IMR-90 (cell line): ENCODE measurements around the gene OLFML1. TPM values are rescaled to one million over a fixed set of nuclear protein-coding genes. Genes with fewer than 3 reads are reported as not detected.

ENCODE experiments used
- ATAC-seq: fragments of 200-7000 bp; cut with Tn5 transposase; 2 replicates; pipeline ENCODE4 v1.9.1; 2020; ENCODE audit warnings: low read depth, mild to moderate bottlenecking, moderate library complexity
- BruUV-seq: library from RNA; stranded (reverse); fragments of 400-500 nt; replicated peaks from 2 replicates; lab custom pipeline; 2021; lab: Mats Ljungman, UMichigan
- CTCF ChIA-PET: fragments of 300-600 bp; formaldehyde crosslinking; extraction: SDS; loops from one replicate; lab custom pipeline; 2021; ENCODE audit warnings: antibody characterized with exemption; lab: Yijun Ruan, JAX
- POLR2A ChIA-PET: fragments of 300-600 bp; sonication (Branson Sonifier 250); formaldehyde crosslinking; loops from one replicate; lab custom pipeline; 2022; ENCODE audit warnings: antibody characterized with exemption; ENCODE audit not compliant: unreplicated experiment; lab: Charles Lee
- DNase-seq: peaks from one replicate; pipeline ENCODE4 v3.0.0; 2013
- H2AFZ ChIP-seq: replicated peaks from 2 replicates; pipeline ENCODE3; 2013; ENCODE audit warnings: low read length, mild to moderate bottlenecking; ENCODE audit not compliant: poor library complexity
- H2AK5ac ChIP-seq: 2 replicates; pipeline ENCODE4 v1.6.1; 2013; ENCODE audit warnings: low read depth, low read length, inconsistent platforms
- H2AK9ac ChIP-seq: replicated peaks from 2 replicates; pipeline ENCODE3; 2013; ENCODE audit warnings: mild to moderate bottlenecking, low read depth, low read length, moderate library complexity; ENCODE audit not compliant: poor library complexity
- H2BK120ac ChIP-seq: 2 replicates; pipeline ENCODE4 v1.6.1; 2013; ENCODE audit warnings: low read depth, low read length, inconsistent platforms
- H2BK15ac ChIP-seq: 3 replicates; pipeline ENCODE4 v1.6.1; 2013; ENCODE audit warnings: low read depth, low read length, inconsistent platforms
- H2BK20ac ChIP-seq: 2 replicates; pipeline ENCODE4 v1.6.1; 2013; ENCODE audit warnings: low read depth, mild to moderate bottlenecking, inconsistent platforms, low read length, moderate library complexity
- H2BK5ac ChIP-seq: 2 replicates; pipeline ENCODE4 v1.6.1; 2013; ENCODE audit warnings: mild to moderate bottlenecking, low read depth, low read length, inconsistent platforms; ENCODE audit not compliant: poor library complexity, severe bottlenecking
- H3K14ac ChIP-seq: replicated peaks from 2 replicates; pipeline ENCODE4 v1.6.1; 2013; ENCODE audit warnings: low read depth, low read length, inconsistent platforms
- H3K18ac ChIP-seq: 2 replicates; pipeline ENCODE4 v1.6.1; 2013; ENCODE audit warnings: low read depth, low read length, control low read depth
- H3K23ac ChIP-seq: 2 replicates; pipeline ENCODE4 v1.6.1; 2013; ENCODE audit warnings: low read depth, low read length, inconsistent platforms
- H3K27ac ChIP-seq: 2 replicates; pipeline ENCODE4 v1.5.1; 2013; ENCODE audit warnings: mild to moderate bottlenecking, control low read depth, low read length; ENCODE audit not compliant: insufficient read depth
- H3K27me3 ChIP-seq: 2 replicates; pipeline ENCODE4 v1.6.1; 2013; ENCODE audit warnings: low read length; ENCODE audit not compliant: control insufficient read depth, insufficient read depth
- H3K36me3 ChIP-seq: 2 replicates; pipeline ENCODE4 v1.6.1; 2013; ENCODE audit warnings: low read length, mixed read lengths; ENCODE audit not compliant: control insufficient read depth, insufficient read depth
- H3K4ac ChIP-seq: 2 replicates; pipeline ENCODE4 v1.6.1; 2013; ENCODE audit warnings: low read depth, low read length, inconsistent platforms
- H3K4me1 ChIP-seq: 2 replicates; pipeline ENCODE4 v1.6.1; 2013; ENCODE audit warnings: low read length, mixed read lengths; ENCODE audit not compliant: control insufficient read depth, insufficient read depth
- H3K4me2 ChIP-seq: 2 replicates; pipeline ENCODE4 v1.6.1; 2013; ENCODE audit warnings: low read depth, mild to moderate bottlenecking, control low read depth, low read length, moderate library complexity
- H3K4me3 ChIP-seq: 2 replicates; pipeline ENCODE4 v1.5.1; 2013; ENCODE audit warnings: low read depth, mild to moderate bottlenecking, control low read depth, low read length, moderate library complexity; ENCODE audit not compliant: insufficient read depth
- H3K56ac ChIP-seq: 2 replicates; pipeline ENCODE4 v1.6.1; 2013; ENCODE audit warnings: low read length, inconsistent platforms; ENCODE audit not compliant: insufficient read depth; ENCODE audit errors: extremely low read depth
- H3K79me1 ChIP-seq, 2 experiments: 2 replicates each; pipeline ENCODE4 v1.6.1; 2013; ENCODE audit warnings: low read length in 2 of 2, inconsistent platforms in 1 of 2, low read depth in 1 of 2
- H3K9ac ChIP-seq: 2 replicates; pipeline ENCODE4 v1.6.1; 2013; ENCODE audit warnings: low read depth, low read length, control low read depth
- H3K9me1 ChIP-seq: 2 replicates; pipeline ENCODE4 v1.6.1; 2013; ENCODE audit warnings: low read length, inconsistent platforms; ENCODE audit not compliant: insufficient read depth
- H3K9me3 ChIP-seq: 2 replicates; pipeline ENCODE4 v1.6.1; 2013; ENCODE audit warnings: low read length; ENCODE audit not compliant: control insufficient read depth, insufficient read depth
- H4K20me1 ChIP-seq: 2 replicates; pipeline ENCODE4 v1.6.1; 2013; ENCODE audit warnings: low read length, inconsistent platforms; ENCODE audit not compliant: insufficient read depth
- H4K5ac ChIP-seq: 2 replicates; pipeline ENCODE4 v1.6.1; 2013; ENCODE audit warnings: mild to moderate bottlenecking, low read depth, low read length, control low read depth
- H4K8ac ChIP-seq, 2 experiments: 2 replicates each; pipeline ENCODE4 v1.6.1; 2013; ENCODE audit warnings: low read depth in 2 of 2, low read length in 2 of 2, control low read depth in 1 of 2, inconsistent platforms in 1 of 2
- H4K91ac ChIP-seq: 2 replicates; pipeline ENCODE4 v1.6.1; 2013; ENCODE audit warnings: low read depth, low read length, inconsistent platforms; ENCODE audit not compliant: insufficient read depth
- BHLHE40 ChIP-seq: fragments of 150-350 bp; IDR thresholded peaks from 2 replicates; pipeline ENCODE4 v1.6.1; 2016; ENCODE audit warnings: mild to moderate bottlenecking, low read depth, low read length
- CEBPB ChIP-seq: IDR thresholded peaks from 2 replicates; pipeline ENCODE4 v1.6.1; 2012; ENCODE audit warnings: low read depth, low read length, improper control_type of control experiment
- CHD1 ChIP-seq: IDR thresholded peaks from 2 replicates; pipeline ENCODE4 v1.6.1; 2012; ENCODE audit warnings: low read depth, low read length, improper control_type of control experiment
- ELK1 ChIP-seq: fragments of 150-350 bp; IDR thresholded peaks from 2 replicates; pipeline ENCODE4 v1.6.1; 2016; ENCODE audit warnings: low read depth, mild to moderate bottlenecking, low read length, moderate library complexity, borderline replicate concordance
- FOS ChIP-seq: fragments of 150-350 bp; IDR thresholded peaks from 2 replicates; pipeline ENCODE4 v1.6.1; 2016; ENCODE audit warnings: low read depth, low read length
- MAFK ChIP-seq: IDR thresholded peaks from 2 replicates; pipeline ENCODE4 v1.6.1; 2012; ENCODE audit warnings: low read depth, low read length, improper control_type of control experiment
- MAZ ChIP-seq: IDR thresholded peaks from 2 replicates; pipeline ENCODE4 v1.6.1; 2012; ENCODE audit warnings: low read depth, mild to moderate bottlenecking, low read length, improper control_type of control experiment, moderate library complexity, borderline replicate concordance
- MXI1 ChIP-seq: IDR thresholded peaks from 2 replicates; pipeline ENCODE4 v1.6.1; 2012; ENCODE audit warnings: low read depth, mild to moderate bottlenecking, low read length, moderate library complexity, borderline replicate concordance
- NFE2L2 ChIP-seq: fragments of 150-350 bp; IDR thresholded peaks from 2 replicates; pipeline ENCODE4 v1.6.1; 2016; ENCODE audit warnings: low read depth, mild to moderate bottlenecking, low read length
- POLR2A ChIP-seq: IDR thresholded peaks from 2 replicates; pipeline ENCODE4 v1.6.1; 2012; ENCODE audit warnings: mild to moderate bottlenecking, low read depth, low read length
- RAD21 ChIP-seq: IDR thresholded peaks from 2 replicates; pipeline ENCODE4 v1.6.1; 2012; ENCODE audit warnings: low read length, improper control_type of control experiment
- RCOR1 ChIP-seq: IDR thresholded peaks from 2 replicates; pipeline ENCODE4 v1.6.1; 2012; ENCODE audit warnings: mild to moderate bottlenecking, low read length, improper control_type of control experiment; ENCODE audit not compliant: insufficient replicate concordance
- RFX5 ChIP-seq: IDR thresholded peaks from 2 replicates; pipeline ENCODE4 v1.8.0; 2012; ENCODE audit warnings: low read depth, mild to moderate bottlenecking, low read length, moderate library complexity
- SMC3 ChIP-seq: fragments of 150-350 bp; IDR thresholded peaks from 2 replicates; pipeline ENCODE4 v1.6.1; 2016; ENCODE audit warnings: low read depth, mild to moderate bottlenecking, antibody characterized with exemption, low read length, moderate library complexity
- WGBS, 2 experiments: methylation state at CpG; one replicate each; pipeline versions ENCODE4 v1.1.5 to v1.1.7; 2013; ENCODE audit warnings: missing lambda C conversion rate in 2 of 2; ENCODE audit not compliant: insufficient read length in 1 of 2; ENCODE audit errors: extremely low coverage in 2 of 2; 5-methylcytosine and 5-hydroxymethylcytosine counted together
- dilution Hi-C: fragments of 300-500 bp; cut with HindIII; formaldehyde crosslinking; loops from one replicate; pipeline ENCODE4 v1.14.3; 2018; ENCODE audit warnings: low sequenced_read_pairs; ENCODE audit not compliant: unreplicated experiment
- in situ Hi-C: fragments of 300-500 bp; cut with MboI; formaldehyde crosslinking; loops from 3 replicates; pipeline ENCODE4 v1.14.3; 2019; ENCODE audit warnings: low sequenced_read_pairs, inconsistent platforms, mixed read lengths
- intact Hi-C: fragments of 100-400 bp; cut with micrococcal nuclease; formaldehyde crosslinking; loops from 2 replicates; pipeline ENCODE4 v1.10.0; 2022
- polyA plus RNA-seq, 3 experiments: library from polyadenylated mRNA; depleted of rRNA; stranded (reverse); fragments of >200 nt; gene quantifications; 2 replicates each; pipeline ENCODE4 v1.2.3, GENCODE V29; 2012; ENCODE audit warnings: low replicate concordance in 1 of 3
- total RNA-seq: library from RNA; depleted of rRNA; stranded (reverse); fragments of >200 nt; gene quantifications from 2 replicates; pipeline ENCODE4 v1.2.3, GENCODE V29; 2012
- TF ChIP-seq, protein P1 (sequence below): conservative IDR thresholded peaks from 2 replicates; pipeline ENCODE4 v1.5.1; 2012; ENCODE audit warnings: mild to moderate bottlenecking, low read depth, low read length, improper control_type of control experiment
- TF ChIP-seq, protein P2 (sequence below): fragments of 150-350 bp; IDR thresholded peaks from 2 replicates; pipeline ENCODE4 v1.6.1; 2017; ENCODE audit warnings: mild to moderate bottlenecking, antibody characterized with exemption, low read length, low read depth

The OLFML1 gene
- total and polyA plus RNA-seq, 2 of the 4 experiments (the other 2 are of a cell fraction): 0.10 to 0.18 TPM

DNA sequence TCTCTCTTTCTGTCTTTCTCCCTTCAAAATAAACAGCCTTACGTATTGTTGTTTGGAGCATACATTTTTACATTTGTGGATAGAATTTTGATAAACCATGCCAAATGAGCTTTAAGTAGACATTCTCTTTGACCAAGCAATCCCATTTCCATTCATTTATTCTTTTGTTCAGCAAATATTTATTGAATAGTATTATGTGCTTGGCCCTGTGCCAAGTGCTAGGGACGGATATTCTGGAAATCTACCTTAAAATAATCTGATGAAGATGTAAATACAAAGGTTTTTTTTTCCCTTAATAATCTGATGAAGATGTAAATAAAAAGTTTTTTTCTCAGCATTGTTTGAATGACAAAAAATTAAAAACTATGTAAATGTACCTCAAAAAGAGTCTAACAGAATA is 2.1 kb downstream of the OLFML1 start:
- H3K9me1 ChIP-seq: no peaks in the 10 kb centered on the region
- H4K5ac ChIP-seq: no peak overlapping the region
- no TSS peak for BruUV-seq
- no peak overlapping the region for H3K23ac ChIP-seq
- dilution Hi-C loops: no loop called here
- H3K14ac ChIP-seq: no peak overlapping the region
- in situ Hi-C loops: no loop called here
- H3K4me2 ChIP-seq: no peak overlapping the region
- H3K36me3 ChIP-seq: no peaks in the 10 kb centered on the region
- POLR2A ChIA-PET: no interaction called here
- DNase-seq (no peak), ATAC-seq (no peak)
- H3K27me3 ChIP-seq: peaks cover 3% of the 10 kb centered on the region; the same call in 1 of the 2 replicates
- no peaks in the 10 kb centered on the region for H4K20me1 ChIP-seq
- no peak overlapping the region for H2BK15ac ChIP-seq
- no peak overlapping the region for H2AK5ac ChIP-seq
- TF ChIP-seq POLR2A: no peak
- no peak for TF ChIP-seq BHLHE40
- TF ChIP-seq FOS: no peak
- no peak for TF ChIP-seq CHD1
- TF ChIP-seq, protein P1, sequence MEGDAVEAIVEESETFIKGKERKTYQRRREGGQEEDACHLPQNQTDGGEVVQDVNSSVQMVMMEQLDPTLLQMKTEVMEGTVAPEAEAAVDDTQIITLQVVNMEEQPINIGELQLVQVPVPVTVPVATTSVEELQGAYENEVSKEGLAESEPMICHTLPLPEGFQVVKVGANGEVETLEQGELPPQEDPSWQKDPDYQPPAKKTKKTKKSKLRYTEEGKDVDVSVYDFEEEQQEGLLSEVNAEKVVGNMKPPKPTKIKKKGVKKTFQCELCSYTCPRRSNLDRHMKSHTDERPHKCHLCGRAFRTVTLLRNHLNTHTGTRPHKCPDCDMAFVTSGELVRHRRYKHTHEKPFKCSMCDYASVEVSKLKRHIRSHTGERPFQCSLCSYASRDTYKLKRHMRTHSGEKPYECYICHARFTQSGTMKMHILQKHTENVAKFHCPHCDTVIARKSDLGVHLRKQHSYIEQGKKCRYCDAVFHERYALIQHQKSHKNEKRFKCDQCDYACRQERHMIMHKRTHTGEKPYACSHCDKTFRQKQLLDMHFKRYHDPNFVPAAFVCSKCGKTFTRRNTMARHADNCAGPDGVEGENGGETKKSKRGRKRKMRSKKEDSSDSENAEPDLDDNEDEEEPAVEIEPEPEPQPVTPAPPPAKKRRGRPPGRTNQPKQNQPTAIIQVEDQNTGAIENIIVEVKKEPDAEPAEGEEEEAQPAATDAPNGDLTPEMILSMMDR: no peak
- TF ChIP-seq ELK1: no peak
- TF ChIP-seq RCOR1: no peak
- TF ChIP-seq CEBPB: no peak
- TF ChIP-seq, protein P2, sequence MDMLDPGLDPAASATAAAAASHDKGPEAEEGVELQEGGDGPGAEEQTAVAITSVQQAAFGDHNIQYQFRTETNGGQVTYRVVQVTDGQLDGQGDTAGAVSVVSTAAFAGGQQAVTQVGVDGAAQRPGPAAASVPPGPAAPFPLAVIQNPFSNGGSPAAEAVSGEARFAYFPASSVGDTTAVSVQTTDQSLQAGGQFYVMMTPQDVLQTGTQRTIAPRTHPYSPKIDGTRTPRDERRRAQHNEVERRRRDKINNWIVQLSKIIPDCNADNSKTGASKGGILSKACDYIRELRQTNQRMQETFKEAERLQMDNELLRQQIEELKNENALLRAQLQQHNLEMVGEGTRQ: no peak
- TF ChIP-seq MAZ: no peak
- no peak for TF ChIP-seq NFE2L2
- no peak for TF ChIP-seq MXI1
- no peak for TF ChIP-seq SMC3
- TF ChIP-seq MAFK: no peak
- no peak for TF ChIP-seq RFX5
- no peak for TF ChIP-seq RAD21
- H4K91ac ChIP-seq: no peak overlapping the region
- CTCF ChIA-PET: no interaction called here
- no peaks in the 10 kb centered on the region for H3K79me1 ChIP-seq
- H4K8ac ChIP-seq: no peak overlapping the region
- H2AK9ac ChIP-seq: no peak overlapping the region
- H3K4ac ChIP-seq: no peak overlapping the region
- no peak overlapping the region for H3K27ac ChIP-seq
- no CpG with 5 or more reads among the region's 2 CpGs for WGBS, 2 experiments
- no peak overlapping the region for H3K4me3 ChIP-seq
- H3K9me3 ChIP-seq: no peaks in the 10 kb centered on the region
- H3K18ac ChIP-seq: no peak overlapping the region
- H3K4me1 ChIP-seq: no peaks in the 10 kb centered on the region
- H2BK20ac ChIP-seq: no peak overlapping the region
- no peak overlapping the region for H2BK5ac ChIP-seq
- H3K9ac ChIP-seq: no peak overlapping the region
- no peak overlapping the region for H2BK120ac ChIP-seq
- intact Hi-C loops: no loop called here
- no peak overlapping the region for H2AFZ ChIP-seq
- H3K56ac ChIP-seq: no peak overlapping the region
